CD4-positive, alpha-beta memory T cell (primary cell): ENCODE data around the gene PSME3IP1. TPM values are rescaled to one million over a fixed set of nuclear protein-coding genes. Genes with fewer than 3 reads are reported as not detected.

Source experiments
- CTCF ChIA-PET: fragments of 350-600 bp; sonication (Branson Sonifier 250); formaldehyde crosslinking; loops from one replicate; lab custom pipeline; 2021; ENCODE audit warnings: inconsistent platforms; ENCODE audit not compliant: partially characterized antibody; lab: Charles Lee
- POLR2A ChIA-PET: fragments of 350-600 bp; sonication (Branson Sonifier 250); formaldehyde crosslinking; loops from one replicate; lab custom pipeline; 2021; ENCODE audit not compliant: partially characterized antibody; lab: Charles Lee
- DNase-seq, 5 donors: peaks; one replicate each; pipeline versions ENCODE4 v3.0.0 to v3.0.0-alpha.2; 2020 to 2022; ENCODE audit warnings: mixed read lengths in 1 of 5
- H3K27ac ChIP-seq: one replicate; pipeline ENCODE4 v1.7.0; 2013; ENCODE audit warnings: low read depth, low read length
- H3K27me3 ChIP-seq: 2 replicates; pipeline ENCODE4 v1.7.0; 2013; ENCODE audit warnings: mild to moderate bottlenecking, low read length, moderate library complexity; ENCODE audit not compliant: insufficient read depth
- H3K36me3 ChIP-seq: 2 replicates; pipeline ENCODE4 v1.7.0; 2013; ENCODE audit warnings: mild to moderate bottlenecking, low read length, moderate library complexity; ENCODE audit not compliant: insufficient read depth
- H3K4me1 ChIP-seq: 2 replicates; pipeline ENCODE4 v1.7.0; 2013; ENCODE audit warnings: mild to moderate bottlenecking, low read length, moderate library complexity; ENCODE audit not compliant: insufficient read depth
- H3K4me3 ChIP-seq, 2 donors: one replicate each; pipeline ENCODE4 v1.7.0; 2013; ENCODE audit warnings: low read length in 2 of 2, mild to moderate bottlenecking in 1 of 2
- H3K9me3 ChIP-seq, 2 donors: one replicate each; pipeline ENCODE4 v1.7.0; 2013; ENCODE audit warnings: low read length in 2 of 2, control low read depth in 1 of 2; ENCODE audit not compliant: control insufficient read depth in 1 of 2
- H3K27ac Mint-ChIP-seq, 7 donors: one replicate each; pipeline ENCODE4 v1.8.0; 2020 to 2021; ENCODE audit warnings: mixed read lengths in 7 of 7, mild to moderate bottlenecking in 6 of 7, inconsistent platforms in 3 of 7, moderate library complexity in 3 of 7
- H3K27me3 Mint-ChIP-seq, 2 donors: one replicate each; pipeline ENCODE4 v1.8.0; 2020 to 2021; ENCODE audit warnings: mixed read lengths in 2 of 2
- H3K36me3 Mint-ChIP-seq, 2 donors: one replicate each; pipeline ENCODE4 v1.8.0; 2020 to 2021; ENCODE audit warnings: mixed read lengths in 2 of 2, inconsistent platforms in 1 of 2, mild to moderate bottlenecking in 1 of 2
- H3K4me1 Mint-ChIP-seq, 4 donors: one replicate each; pipeline ENCODE4 v1.8.0; 2020 to 2021; ENCODE audit warnings: mixed read lengths in 4 of 4, mild to moderate bottlenecking in 1 of 4
- H3K4me3 Mint-ChIP-seq, 8 donors: one replicate each; pipeline ENCODE4 v1.8.0; 2020 to 2021; ENCODE audit warnings: mixed read lengths in 8 of 8, mild to moderate bottlenecking in 7 of 8, moderate library complexity in 6 of 8, inconsistent platforms in 3 of 8
- H3K9me3 Mint-ChIP-seq, 8 donors: one replicate each; pipeline ENCODE4 v1.8.0; 2020 to 2021; ENCODE audit warnings: mixed read lengths in 8 of 8, mild to moderate bottlenecking in 5 of 8, inconsistent platforms in 3 of 8, moderate library complexity in 1 of 8
- intact Hi-C: fragments of 100-400 bp; cut with micrococcal nuclease; formaldehyde crosslinking; loops from one replicate; pipeline ENCODE4 v1.15.1; 2023
- polyA plus RNA-seq, 2 donors: library from polyadenylated mRNA; unstranded; fragments of 300-500 nt; fragmentation: Illumina TruSeq; gene quantifications; one replicate each; pipeline ENCODE4 v1.2.3, GENCODE V29; 2021
- total RNA-seq, 2 experiments: library from RNA; stranded (reverse); gene quantifications; one replicate each; pipeline ENCODE4 v1.2.3, GENCODE V29; 2021

PSME3IP1 gene
- total and polyA plus RNA-seq, 4 experiments from 2014 or later = 59.9 to 157 (median 106) TPM

- no peaks in the 10 kb centered on the region for H3K27me3 ChIP-seq
- ChIA-PET POLR2A (interaction anchor here (0.7 kb wide), 1 partner anchor 10 kb away, joined by 3 read pairs; no protein-coding TSS in a partner anchor), CTCF (no interaction called here)
- no peak for DNase-seq
- H3K36me3 ChIP-seq = no peaks in the 10 kb centered on the region
- H3K27ac ChIP-seq = no peak overlapping the region
- H3K9me3 ChIP-seq = no peaks in the 10 kb centered on the region
- no peak overlapping the region for H3K4me3 ChIP-seq
- Mint-ChIP-seq H3K36me3 (no peaks in the 10 kb centered on the region), H3K9me3 (no peaks in the 10 kb centered on the region), H3K27ac (peak overlapping the region in 2 of 7 donors; percentile 30 to 51), H3K4me3 (no peak overlapping the region), H3K4me1 (peaks cover 1 to 7% (median 5%) of the 10 kb centered on the region in 4 donors), H3K27me3 (no peaks in the 10 kb centered on the region)
- intact Hi-C loops = no loop called here
- H3K4me1 ChIP-seq = peaks cover 6% of the 10 kb centered on the region
These were observed 67.3 kb downstream of the PSME3IP1 start for GRCh38 chr16:57118461-57119084.

GRCh38 chr16:57115514-57116182 is 70.2 kb downstream of the PSME3IP1 start:
- CTCF ChIA-PET = no interaction called here
- no peaks in the 10 kb centered on the region for H3K36me3 ChIP-seq
- H3K9me3 ChIP-seq = no peaks in the 10 kb centered on the region
- Mint-ChIP-seq H3K27ac (no peak overlapping the region), H3K4me1 (peaks cover 0 to 2% (median 0%) of the 10 kb centered on the region in 4 donors), H3K4me3 (no peak overlapping the region), H3K36me3 (no peaks in the 10 kb centered on the region), H3K9me3 (no peaks in the 10 kb centered on the region), H3K27me3 (no peaks in the 10 kb centered on the region)
- intact Hi-C loops = no loop called here
- no peak for DNase-seq
- H3K27ac ChIP-seq = no peak overlapping the region
- no peaks in the 10 kb centered on the region for H3K27me3 ChIP-seq
- no peaks in the 10 kb centered on the region for H3K4me1 ChIP-seq
- no peak overlapping the region for H3K4me3 ChIP-seq
- POLR2A ChIA-PET = no interaction called here

- no peaks in the 10 kb centered on the region for H3K36me3 Mint-ChIP-seq
- peaks cover 0 to 2% (median 0%) of the 10 kb centered on the region in 4 donors for H3K4me1 Mint-ChIP-seq
- no peaks in the 10 kb centered on the region for H3K36me3 ChIP-seq
- DNase-seq = no peak
- H3K4me3 Mint-ChIP-seq = no peak overlapping the region
- no peaks in the 10 kb centered on the region for H3K9me3 ChIP-seq
- no peak overlapping the region for H3K27ac Mint-ChIP-seq
- no peak overlapping the region for H3K4me3 ChIP-seq
- no peaks in the 10 kb centered on the region for H3K27me3 ChIP-seq
- ChIA-PET POLR2A (no interaction called here), CTCF (no interaction called here)
- H3K9me3 Mint-ChIP-seq = no peaks in the 10 kb centered on the region
- H3K27ac ChIP-seq = no peak overlapping the region
- intact Hi-C loops = no loop called here
- H3K27me3 Mint-ChIP-seq = no peaks in the 10 kb centered on the region
- H3K4me1 ChIP-seq = no peaks in the 10 kb centered on the region
These were observed 70.7 kb downstream of the PSME3IP1 start for GRCh38 chr16:57115168-57115513.

- Histone ChIP-seq H3K4me3 (no peak overlapping the region), H3K36me3 (no peaks in the 10 kb centered on the region), H3K9me3 (no peaks in the 10 kb centered on the region), H3K27ac (no peak overlapping the region), H3K27me3 (no peaks in the 10 kb centered on the region), H3K4me1 (no peaks in the 10 kb centered on the region)
- Mint-ChIP-seq H3K27ac (peak overlapping the region in 2 of 7 donors; percentile 37 to 66), H3K4me1 (peaks cover 0 to 2% (median 0%) of the 10 kb centered on the region in 4 donors), H3K36me3 (no peaks in the 10 kb centered on the region), H3K27me3 (no peaks in the 10 kb centered on the region), H3K4me3 (no peak overlapping the region), H3K9me3 (no peaks in the 10 kb centered on the region)
- intact Hi-C loops = no loop called here
- CTCF ChIA-PET = no interaction called here
- POLR2A ChIA-PET = no interaction called here
- DNase-seq = no peak
These were observed 72.2 kb downstream of the PSME3IP1 start for GRCh38 chr16:57113664-57114063.

- no peak overlapping the region for H3K4me3 ChIP-seq
- H3K27me3 Mint-ChIP-seq = no peaks in the 10 kb centered on the region
- no peaks in the 10 kb centered on the region for H3K27me3 ChIP-seq
- H3K27ac ChIP-seq = no peak overlapping the region
- H3K27ac Mint-ChIP-seq = no peak overlapping the region
- no peak overlapping the region for H3K4me3 Mint-ChIP-seq
- H3K4me1 Mint-ChIP-seq = peaks cover 0 to 2% (median under 1%) of the 10 kb centered on the region in 4 donors
- no peaks in the 10 kb centered on the region for H3K9me3 Mint-ChIP-seq
- CTCF ChIA-PET = no interaction called here
- intact Hi-C loops = no loop called here
- H3K36me3 Mint-ChIP-seq = no peaks in the 10 kb centered on the region
- POLR2A ChIA-PET = no interaction called here
- no peaks in the 10 kb centered on the region for H3K9me3 ChIP-seq
- H3K36me3 ChIP-seq = no peaks in the 10 kb centered on the region
- no peaks in the 10 kb centered on the region for H3K4me1 ChIP-seq
- no peak for DNase-seq
These were observed 72.8 kb downstream of the PSME3IP1 start for GRCh38 chr16:57113042-57113453.

- H3K27ac ChIP-seq = no peak overlapping the region
- no peak for DNase-seq
- Mint-ChIP-seq H3K27ac (no peak overlapping the region), H3K36me3 (no peaks in the 10 kb centered on the region), H3K4me3 (no peak overlapping the region), H3K27me3 (no peaks in the 10 kb centered on the region), H3K9me3 (no peaks in the 10 kb centered on the region), H3K4me1 (peaks cover 0 to 2% (median 0%) of the 10 kb centered on the region in 4 donors)
- H3K4me1 ChIP-seq = no peaks in the 10 kb centered on the region
- no peaks in the 10 kb centered on the region for H3K36me3 ChIP-seq
- POLR2A ChIA-PET = no interaction called here
- no peaks in the 10 kb centered on the region for H3K9me3 ChIP-seq
- intact Hi-C loops = no loop called here
- no peak overlapping the region for H3K4me3 ChIP-seq
- CTCF ChIA-PET = no interaction called here
- no peaks in the 10 kb centered on the region for H3K27me3 ChIP-seq
These were observed 73.3 kb downstream of the PSME3IP1 start for GRCh38 chr16:57112403-57113041.

GRCh38 chr16:57111420-57111819 is 74.4 kb downstream of the PSME3IP1 start:
- Mint-ChIP-seq H3K4me1 (peaks cover 1 to 7% (median 3%) of the 10 kb centered on the region in 4 donors), H3K36me3 (no peaks in the 10 kb centered on the region), H3K9me3 (no peaks in the 10 kb centered on the region), H3K27ac (peak overlapping the region in 1 of 7 donors; percentile 29), H3K4me3 (no peak overlapping the region), H3K27me3 (no peaks in the 10 kb centered on the region)
- Histone ChIP-seq H3K27me3 (no peaks in the 10 kb centered on the region), H3K4me1 (peaks cover 4% of the 10 kb centered on the region), H3K4me3 (no peak overlapping the region), H3K27ac (no peak overlapping the region), H3K9me3 (no peaks in the 10 kb centered on the region), H3K36me3 (no peaks in the 10 kb centered on the region)
- no peak for DNase-seq
- CTCF ChIA-PET = interaction anchor here (0.8 to 1.3 kb wide), 3 partner anchors 16 to 28 kb away, joined by 3 to 6 read pairs (median 3); no protein-coding TSS in a partner anchor
- intact Hi-C loops = no loop called here
- POLR2A ChIA-PET = no interaction called here
